ENCODE measurements around the gene CDYL2.

GRCh38 chr16:80569440-80570105 lies 234.8 kb downstream of the CDYL2 start:
- no peak for TF ChIP-seq CTCF (conservative IDR thresholded peaks at IDR 0.05)
- no peak for TF ChIP-seq ZFX (IDR thresholded peaks at IDR 0.05)

All from C4-2B (cell line).